ENCODE data around the gene SCAF1.

Gene SCAF1

GRCh38 chr19:49705919-49706318, 63.9 kb downstream of the SCAF1 start:
- no peaks in the 10 kb centered on the region for H3K4me1 ChIP-seq (ENCODE audit: insufficient read depth, low read length)
- H3K36me3 ChIP-seq (ENCODE audit: insufficient read depth, low read length): peaks cover 27% of the 10 kb centered on the region
- H3K9me3 ChIP-seq (ENCODE audit: insufficient read depth, low read depth, low read length): no peaks in the 10 kb centered on the region
- 94% methylated on average over 16 of the region's 16 CpGs for WGBS
- H3K27ac ChIP-seq (ENCODE audit: low read depth, low read length): no peak overlapping the region
- H3K9ac ChIP-seq (ENCODE audit: low read depth, low read length): no peak overlapping the region
- no peak overlapping the region for H3K4me3 ChIP-seq (ENCODE audit: low read length)
- peaks cover 5% of the 10 kb centered on the region; the same call in 1 of the 2 replicates for H3K27me3 ChIP-seq (ENCODE audit: insufficient read depth, low read length)

Data from HUES64 (cell line).